Measurements from ENCODE around the gene CCDC192. TPM values are rescaled to one million over a fixed set of nuclear protein-coding genes. Genes with fewer than 3 reads are reported as not detected.
A peak's percentile ranks its signal among the peaks of the same experiment; 100 is the strongest.

CCDC192 gene
- total RNA-seq, 1 donor from 2014 or later, result not detected

- H2AFZ ChIP-seq (ENCODE audit: low read depth, low read length), result no peak overlapping the region
- no peak for TF ChIP-seq EZH2 (IDR thresholded peaks at IDR 0.05; ENCODE audit: insufficient read depth, low read length)
- TF ChIP-seq CTCF (IDR thresholded peaks at IDR 0.05; ENCODE audit: insufficient read depth, low read depth, low read length), result no peak
Observed at GRCh38 chr5:127858116-127858784, 155.1 kb downstream of the CCDC192 start.

GRCh38 chr5:127860291-127860690 lies 157.1 kb downstream of the CCDC192 start:
- Histone ChIP-seq H3K9me3 (ENCODE audit: insufficient read depth, low read depth, low read length) (no peaks in the 10 kb centered on the region), H3K9ac (ENCODE audit: low read length) (no peak overlapping the region)
- no peak for FAIRE-seq

More at GRCh38 chr5:127858116-127858784, 155.1 kb downstream of the CCDC192 start:
- Histone ChIP-seq H3K27me3 (ENCODE audit: insufficient read depth, low read length) (no peaks in the 10 kb centered on the region), H3K36me3 (ENCODE audit: insufficient read depth, low read length) (no peaks in the 10 kb centered on the region), H3K9ac (ENCODE audit: low read length) (no peak overlapping the region), H3K4me1 (ENCODE audit: insufficient read depth, low read length) (no peaks in the 10 kb centered on the region), H3K79me2 (ENCODE audit: insufficient read depth, low read length) (no peaks in the 10 kb centered on the region), H3K4me2 (ENCODE audit: low read length) (no peak overlapping the region), H3K4me3 (ENCODE audit: insufficient read depth, low read depth, low read length) (no peak overlapping the region), H3K27ac (ENCODE audit: low read depth, low read length) (no peak overlapping the region), H3K9me3 (ENCODE audit: insufficient read depth, low read depth, low read length) (no peaks in the 10 kb centered on the region), H4K20me1 (ENCODE audit: insufficient read depth, low read length) (no peaks in the 10 kb centered on the region)
- no peak overlapping the region for H3K4me3 Mint-ChIP-seq (ENCODE audit: unreplicated experiment)
- no peaks in the 10 kb centered on the region for H3K27me3 Mint-ChIP-seq (ENCODE audit: low read depth, unreplicated experiment)
- DNase-seq (ENCODE audit: low read depth) (peak; percentile 44), FAIRE-seq (no peak)
- no peaks in the 10 kb centered on the region for H3K4me1 Mint-ChIP-seq (ENCODE audit: low read depth, unreplicated experiment)
- peaks cover 8% of the 10 kb centered on the region for H3K9me3 Mint-ChIP-seq (ENCODE audit: unreplicated experiment)
- no peaks in the 10 kb centered on the region for H3K36me3 Mint-ChIP-seq (ENCODE audit: low read depth, unreplicated experiment)
- no peak overlapping the region for H3K27ac Mint-ChIP-seq (ENCODE audit: unreplicated experiment)

More at GRCh38 chr5:127860291-127860690, 157.1 kb downstream of the CCDC192 start:
- no peak overlapping the region for H3K4me2 ChIP-seq (ENCODE audit: low read length)
- H3K4me1 ChIP-seq (ENCODE audit: insufficient read depth, low read length), result no peaks in the 10 kb centered on the region
- no peaks in the 10 kb centered on the region for H3K27me3 Mint-ChIP-seq (ENCODE audit: low read depth, unreplicated experiment)
- H3K79me2 ChIP-seq (ENCODE audit: insufficient read depth, low read length), result no peaks in the 10 kb centered on the region
- H3K27me3 ChIP-seq (ENCODE audit: insufficient read depth, low read length), result no peaks in the 10 kb centered on the region
- H3K4me3 ChIP-seq (ENCODE audit: insufficient read depth, low read depth, low read length), result no peak overlapping the region
- H3K36me3 ChIP-seq (ENCODE audit: insufficient read depth, low read length), result no peaks in the 10 kb centered on the region
- no peak overlapping the region for H3K27ac ChIP-seq (ENCODE audit: low read depth, low read length)
- no peak overlapping the region for H3K4me3 Mint-ChIP-seq (ENCODE audit: unreplicated experiment)
- no peak for TF ChIP-seq CTCF (IDR thresholded peaks at IDR 0.05; ENCODE audit: insufficient read depth, low read depth, low read length)
- no peak for TF ChIP-seq EZH2 (IDR thresholded peaks at IDR 0.05; ENCODE audit: insufficient read depth, low read length)
- H4K20me1 ChIP-seq (ENCODE audit: insufficient read depth, low read length), result no peaks in the 10 kb centered on the region
- H2AFZ ChIP-seq (ENCODE audit: low read depth, low read length), result no peak overlapping the region
- H3K4me1 Mint-ChIP-seq (ENCODE audit: low read depth, unreplicated experiment), result no peaks in the 10 kb centered on the region
- H3K36me3 Mint-ChIP-seq (ENCODE audit: low read depth, unreplicated experiment), result no peaks in the 10 kb centered on the region
- H3K27ac Mint-ChIP-seq (ENCODE audit: unreplicated experiment), result no peak overlapping the region
- H3K9me3 Mint-ChIP-seq (ENCODE audit: unreplicated experiment), result peaks cover 8% of the 10 kb centered on the region
- DNase-seq (ENCODE audit: low read depth), result no peak

Data from astrocyte (in vitro differentiated cells and primary cell).